ENCODE measurements around the gene NPIPB12. TPM values are rescaled to one million over a fixed set of nuclear protein-coding genes. Genes with fewer than 3 reads are reported as not detected.

NPIPB12 gene
- 15.6 and 27.2 TPM in 2 replicates for total RNA-seq

DNA sequence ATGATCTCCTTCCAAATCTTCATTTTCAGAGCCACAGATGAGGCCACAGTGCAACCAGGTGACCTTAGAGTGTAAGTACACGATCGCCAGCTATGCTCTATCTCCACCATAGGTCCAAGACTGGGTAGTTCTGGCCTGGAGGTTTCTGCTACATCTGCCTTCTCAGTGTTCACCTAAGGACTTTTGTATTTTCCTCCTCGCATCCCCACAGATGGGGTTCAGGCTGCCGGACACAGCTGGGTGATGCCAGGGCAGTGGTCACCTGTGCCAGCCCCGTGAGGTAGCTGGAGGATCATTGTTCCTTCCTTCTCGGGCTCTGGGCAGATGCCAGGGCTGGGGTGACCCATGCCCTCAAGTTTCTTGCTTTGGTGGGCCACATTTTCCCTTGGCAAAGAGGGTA lies at the start of gene NPIPB12:
NPIPB12 (minus strand) TSS at position 101 of the 400 bp plus-strand sequence.

DNA sequence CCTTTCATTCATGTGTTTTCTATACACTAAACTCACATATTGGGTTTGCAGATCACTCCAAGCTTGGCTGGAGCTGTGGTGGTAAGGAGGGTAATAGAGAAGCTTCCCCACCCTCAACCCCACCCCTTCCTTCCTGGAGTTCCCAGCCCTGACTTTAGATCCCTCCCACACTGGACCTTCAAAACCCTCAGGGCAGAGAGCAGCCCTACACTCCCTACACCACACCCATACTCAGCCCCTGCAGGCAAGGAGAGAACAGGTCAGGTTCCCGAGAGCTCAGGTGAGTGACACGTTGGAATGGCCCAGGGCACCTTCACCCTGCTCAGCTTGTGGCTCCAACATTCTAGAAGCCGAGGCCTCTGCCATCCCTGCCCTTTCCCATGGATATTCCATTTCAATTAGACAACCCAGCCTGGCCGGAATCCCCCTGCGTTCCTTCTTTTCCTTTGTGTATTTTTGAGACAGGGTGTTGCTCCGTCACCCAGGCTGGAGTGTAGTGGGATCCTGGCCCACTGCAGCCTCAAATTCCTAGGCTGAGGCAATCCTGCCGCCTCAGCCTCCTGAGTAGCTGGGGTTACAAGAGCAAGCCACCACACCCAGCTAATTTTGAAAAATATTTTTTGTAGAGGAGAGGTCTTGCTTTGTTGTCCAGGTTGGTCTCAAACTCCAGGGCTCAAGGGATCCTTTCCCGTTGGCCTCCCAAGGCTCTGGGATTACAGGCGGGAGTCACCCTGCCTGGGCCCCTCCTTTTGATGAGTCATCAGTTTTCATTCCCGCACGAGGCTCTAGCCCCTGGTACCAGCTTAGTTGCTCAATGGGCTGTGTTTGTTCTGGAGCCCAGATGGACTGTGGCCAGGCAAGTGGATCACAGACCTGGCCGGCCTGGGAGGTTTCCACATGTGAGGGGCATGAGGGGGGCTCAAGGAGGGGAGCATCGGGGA lies 46.2 kb downstream of the NPIPB12 start, which contains the start of gene SULT1A4:
SULT1A4 (plus strand) TSS at position 208 of the 941 bp plus-strand sequence. CDS start 1,473 bp downstream, outside the sequence.

GRCh38 chr16:29454269-29454668 lies 51.9 kb downstream of the NPIPB12 start, which contains the start of the genes BOLA2 and SLX1B:
TSS of gene BOLA2 (minus strand) at chr16:29454351. CDS start at chr16:29454253, 98 bp downstream.
TSS of gene SLX1B (plus strand) at chr16:29454533.

Other genes with a start within 250 kb of the NPIPB12 start
- 1.5 and 3.4 TPM in 2 replicates for gene NPIPB11, start 99.7 kb downstream of the NPIPB12 start, total RNA-seq
- gene BOLA2, start 52.1 kb downstream of the NPIPB12 start, total RNA-seq, result 27.1 and 37.4 TPM in 2 replicates
- gene SLX1B, start 51.9 kb downstream of the NPIPB12 start, total RNA-seq, result 13.0 and 22.5 TPM in 2 replicates
- gene SULT1A4, start 46.5 kb downstream of the NPIPB12 start, total RNA-seq, result 1.1 and 1.2 TPM in 2 replicates
- gene SPN, start 156.8 kb upstream of the NPIPB12 start, total RNA-seq, result not detected in 2 replicates
- 101 and 156 TPM in 2 replicates for gene QPRT, start 172.8 kb upstream of the NPIPB12 start, total RNA-seq
- not detected in 2 replicates for gene C16orf54, start 239.6 kb upstream of the NPIPB12 start, total RNA-seq